ENCODE data around the gene MTMR10. TPM values are rescaled to one million over a fixed set of nuclear protein-coding genes. Genes with fewer than 3 reads are reported as not detected.

Gene MTMR10
- total RNA-seq, 1 experiment from 2014 or later = 23.2 TPM

GRCh38 chr15:30921781-30922479, 69.5 kb downstream of the MTMR10 start:
- H3K9me3 ChIP-seq (ENCODE audit: control insufficient read depth, low read depth, low read length) = no peaks in the 10 kb centered on the region
- no peak overlapping the region for H3T11ph ChIP-seq (ENCODE audit: low read length)
- H4K8ac ChIP-seq (replicated peaks; ENCODE audit: insufficient read length, low read depth, low read length) = no peak overlapping the region
- H3K36me3 Mint-ChIP-seq (ENCODE audit: insufficient read depth in 1 of 3, low read depth in 3 of 3) = peaks cover 21 to 69% (median 68%) of the 10 kb centered on the region in 3 experiments; a peak in 6 of 7 replicates
- H2BK15ac ChIP-seq (ENCODE audit: low read depth, low read length) = no peak overlapping the region
- DNase-seq = peak; percentile 43
- H3K4ac ChIP-seq (ENCODE audit: low read depth, low read length) = no peak overlapping the region
- H2BK20ac ChIP-seq (ENCODE audit: low read depth, low read length, poor library complexity, severe bottlenecking) = no peak overlapping the region
- no peaks in the 10 kb centered on the region for H3K79me1 ChIP-seq (ENCODE audit: insufficient read depth, low read depth, low read length, poor library complexity, severe bottlenecking)
- peak overlapping the region; percentile 44; the same call in 1 of the 2 replicates for H3K14ac ChIP-seq (ENCODE audit: insufficient read depth, low read length)
- no peak overlapping the region for H3K9ac ChIP-seq (ENCODE audit: extremely low read depth, insufficient read length, low read length)
- no peak overlapping the region for H3K56ac ChIP-seq (ENCODE audit: insufficient read length, low read depth, low read length)
- H3K18ac ChIP-seq (ENCODE audit: insufficient read length, low read depth, low read length) = peak overlapping the region; percentile 43
- peak overlapping the region; percentile 85 for H2BK12ac ChIP-seq (ENCODE audit: insufficient read length, low read depth, low read length)
- H2BK5ac ChIP-seq (ENCODE audit: insufficient read length, low read length) = no peak overlapping the region
- H3K4me3 Mint-ChIP-seq = peak overlapping the region; percentile 28 to 50; a peak in 4 of 5 replicates
- H3K27ac Mint-ChIP-seq = peak overlapping the region; percentile 95 to 100 (median 98)
- H3K79me2 ChIP-seq (ENCODE audit: insufficient read depth, low read length) = no peaks in the 10 kb centered on the region
- no peak overlapping the region for H2AK5ac ChIP-seq (ENCODE audit: insufficient read length, low read length)
- peak overlapping the region; percentile 97 for H3K27ac ChIP-seq (ENCODE audit: insufficient read length, low read depth, low read length)
- no peaks in the 10 kb centered on the region for H3K23me2 ChIP-seq (ENCODE audit: insufficient read length, low read depth, low read length, poor library complexity, severe bottlenecking)
- H3K27me3 Mint-ChIP-seq (ENCODE audit: low read depth) = no peaks in the 10 kb centered on the region
- H2BK120ac ChIP-seq (ENCODE audit: low read depth, low read length, poor library complexity, severe bottlenecking) = no peak overlapping the region
- no peak overlapping the region for H3K23ac ChIP-seq (ENCODE audit: insufficient read length, low read depth, low read length)
- no peaks in the 10 kb centered on the region for H3K27me3 ChIP-seq (ENCODE audit: insufficient read depth, low read length)
- no peaks in the 10 kb centered on the region for H4K20me1 ChIP-seq (ENCODE audit: control insufficient read depth, insufficient read depth, insufficient read length)
- H3K9me3 Mint-ChIP-seq = no peaks in the 10 kb centered on the region
- H3K4me1 ChIP-seq (ENCODE audit: insufficient read depth, low read length) = peaks cover 7% of the 10 kb centered on the region; the same call in 1 of the 2 replicates
- peaks cover 40 to 42% of the 10 kb centered on the region in 2 experiments for H3K4me1 Mint-ChIP-seq
- no CpG with 5 or more reads among the region's 9 CpGs for WGBS (ENCODE audit: extremely low coverage, insufficient read length, low lambda C conversion rate)
- peak overlapping the region; percentile 28 for H3K4me2 ChIP-seq (ENCODE audit: insufficient read depth, insufficient read length, low read length)
- H4K5ac ChIP-seq (ENCODE audit: insufficient read length, low read depth, low read length) = no peak overlapping the region
- no peak overlapping the region for H4K91ac ChIP-seq (ENCODE audit: insufficient read length, low read depth, low read length)
- H2AFZ ChIP-seq (ENCODE audit: low read length) = no peak overlapping the region
- no peak for TF ChIP-seq CTCF (conservative IDR thresholded peaks at IDR 0.05)

Measured in H9 (cell line).